ENCODE measurements around the gene SYNM.

- TF ChIP-seq EZH2phosphoT487 (IDR thresholded peaks at IDR 0.05; ENCODE audit: insufficient read depth, low read depth) = no peak
- TF ChIP-seq EZH2 (IDR thresholded peaks at IDR 0.05; ENCODE audit: insufficient read depth, poor library complexity, severe bottlenecking) = no peak
Measured at GRCh38 chr15:99055555-99056134, 49.2 kb upstream of the SYNM start.

All from GM23248 (cell line).